K562 (cell line): ENCODE measurements around the gene OPHN1. TPM values are rescaled to one million over a fixed set of nuclear protein-coding genes. Genes with fewer than 3 reads are reported as not detected.

Experiments used
- ATAC-seq: fragments of 200-7000 bp; cut with Tn5 transposase; 3 replicates; pipeline ENCODE4 v1.9.1; 2020; ENCODE audit warnings: moderate library complexity
- BruUV-seq: library from RNA; stranded (reverse); fragments of 400-500 nt; replicated peaks from 2 replicates; lab custom pipeline; 2021; lab: Mats Ljungman, UMichigan
- CTCF ChIA-PET: fragments of 300-600 bp; formaldehyde crosslinking; extraction: SDS; loops from one replicate; lab custom pipeline; 2021; ENCODE audit warnings: low intra/inter-chr PET ratio; lab: Yijun Ruan, JAX
- POLR2A ChIA-PET: fragments of 300-600, 350-650 bp; sonication (Branson Sonifier 250); formaldehyde crosslinking; extraction: SDS; loops from one replicate; lab custom pipeline; 2021; ENCODE audit warnings: antibody characterized with exemption, inconsistent platforms; lab: Yijun Ruan, JAX
- DNase-seq, 4 experiments: peaks; one replicate each; pipeline versions ENCODE4 v3.0.0 to v3.0.0-alpha.2; 2011 to 2018; ENCODE audit warnings: low spot score in 3 of 4, mixed read lengths in 3 of 4; ENCODE audit errors: extremely low read depth in 1 of 4
- FAIRE-seq: peaks from 2 replicates; lab custom pipeline; 2011; peaks lifted over from hg19 to GRCh38; lab: Jason Lieb, UNC
- H2AFZ ChIP-seq: 2 replicates; pipeline ENCODE4 v1.6.0; 2011; ENCODE audit warnings: low read depth, low read length, control low read depth, inconsistent platforms
- H3K27ac ChIP-seq: fragments of 200-600 bp; 3 replicates; pipeline ENCODE4 v1.8.0; 2011; ENCODE audit warnings: low read depth, mild to moderate bottlenecking, control low read depth, inconsistent platforms, low read length, moderate library complexity, mixed read lengths; ENCODE audit errors: extremely low read depth
- H3K27me3 ChIP-seq, 2 experiments: fragments of 300-600 bp in 1 of 2; 2 replicates in 1 of 2; 3 replicates in 1 of 2; pipeline versions ENCODE4 v1.6.0 to v1.8.0; 2011; ENCODE audit warnings: inconsistent platforms in 2 of 2, low read length in 2 of 2, mild to moderate bottlenecking in 1 of 2, mixed read lengths in 1 of 2, moderate library complexity in 1 of 2; ENCODE audit not compliant: control insufficient read depth in 2 of 2, insufficient read depth in 2 of 2
- H3K36me3 ChIP-seq: fragments of 300-600 bp; 3 replicates; pipeline ENCODE4 v1.8.0; 2011; ENCODE audit warnings: mild to moderate bottlenecking, low read length, inconsistent platforms; ENCODE audit not compliant: control insufficient read depth, insufficient read depth
- H3K4me1 ChIP-seq, 2 experiments: fragments of 200-600 bp in 1 of 2; replicated peaks in 1 of 2; 2 replicates in 1 of 2; 3 replicates in 1 of 2; pipeline versions ENCODE4 v1.5.1 to v1.8.0; 2011; ENCODE audit warnings: inconsistent platforms in 2 of 2, low read length in 2 of 2, mild to moderate bottlenecking in 1 of 2, mixed read lengths in 1 of 2, moderate library complexity in 1 of 2; ENCODE audit not compliant: control insufficient read depth in 2 of 2, insufficient read depth in 2 of 2
- H3K4me2 ChIP-seq: 2 replicates; pipeline ENCODE4 v1.6.1; 2011; ENCODE audit warnings: low read length, control low read depth, inconsistent platforms, mixed read lengths; ENCODE audit not compliant: insufficient read depth
- H3K4me3 ChIP-seq: fragments of 200-600 bp; sonication (generic), shearing (Covaris generic); 2 replicates; pipeline ENCODE4 v1.5.1; 2016; ENCODE audit warnings: control low read depth, inconsistent platforms
- H3K79me2 ChIP-seq: fragments of 200-600 bp; 3 replicates; pipeline ENCODE4 v1.8.0; 2011; ENCODE audit warnings: low read length, inconsistent platforms; ENCODE audit not compliant: control insufficient read depth, insufficient read depth
- H3K9ac ChIP-seq, 2 experiments: 2 replicates each; pipeline versions ENCODE4 v1.6.0 to v1.6.1; 2011; ENCODE audit warnings: low read depth in 2 of 2, low read length in 2 of 2, control low read depth in 1 of 2, inconsistent platforms in 1 of 2, mild to moderate bottlenecking in 1 of 2, mixed read lengths in 1 of 2; ENCODE audit not compliant: insufficient read depth in 1 of 2
- H3K9me1 ChIP-seq: one replicate; pipeline ENCODE4 v1.6.0; 2011; ENCODE audit warnings: inconsistent platforms, mild to moderate bottlenecking, low read length, moderate library complexity; ENCODE audit not compliant: control insufficient read depth, insufficient read depth
- H3K9me3 ChIP-seq: replicated peaks from 2 replicates; pipeline ENCODE4 v1.5.1; 2011; ENCODE audit warnings: low read depth, low read length, inconsistent platforms; ENCODE audit not compliant: control insufficient read depth, insufficient read depth
- H4K20me1 ChIP-seq: replicated peaks from 2 replicates; pipeline ENCODE4 v1.6.1; 2011; ENCODE audit warnings: low read length, inconsistent platforms, mixed read lengths; ENCODE audit not compliant: control insufficient read depth, insufficient read depth
- ARID2 ChIP-seq: fragments of 450-650 bp; IDR thresholded peaks from 2 replicates; pipeline ENCODE4 v1.6.1; 2017; ENCODE audit warnings: antibody characterized with exemption, mild to moderate bottlenecking
- EWSR1 ChIP-seq: fragments of 450-650 bp; IDR thresholded peaks from 2 replicates; pipeline ENCODE4 v1.6.1; 2018; ENCODE audit warnings: borderline replicate concordance, mild to moderate bottlenecking, low read depth, moderate library complexity; ENCODE audit not compliant: partially characterized antibody
- GTF2B ChIP-seq: IDR thresholded peaks from 2 replicates; pipeline ENCODE4 v1.6.1; 2011; ENCODE audit not compliant: insufficient read length; ENCODE audit errors: extremely low read depth
- HDAC8 ChIP-seq: fragments of 450-650 bp; IDR thresholded peaks from 2 replicates; pipeline ENCODE4 v1.6.1; 2016; ENCODE audit warnings: mild to moderate bottlenecking, missing genetic modification characterization, moderate library complexity, missing compliant biosample characterization
- SMAD2 ChIP-seq: fragments of 150-350 bp; IDR thresholded peaks from 2 replicates; pipeline ENCODE4 v1.6.1; 2014; ENCODE audit warnings: low read depth, mild to moderate bottlenecking, low read length
- TRIM28 ChIP-seq: fragments of 450-650 bp; IDR thresholded peaks from 2 replicates; pipeline ENCODE4 v1.6.1; 2017
- ZNF224 ChIP-seq: sonication (generic); formaldehyde crosslinking; IDR thresholded peaks from 2 replicates; pipeline ENCODE4 v1.8.0; 2022; ENCODE audit warnings: mild to moderate bottlenecking, missing genetic modification reagents
- ZNF239 ChIP-seq: fragments of 250-450 bp; sonication (Bioruptor Pico); IDR thresholded peaks from 2 replicates; pipeline ENCODE4 v1.4.0; 2020; ENCODE audit warnings: mild to moderate bottlenecking
- WGBS: fragments of 100-300 bp; shearing (Covaris generic); methylation state at CpG from one replicate; pipeline ENCODE4 v1.1.6; 2016; ENCODE audit warnings: low coverage, mixed read lengths; ENCODE audit not compliant: insufficient coverage; ENCODE audit errors: missing lambda C conversion rate; 5-methylcytosine and 5-hydroxymethylcytosine counted together
- in situ Hi-C: fragments of 300-500 bp; cut with MboI; formaldehyde crosslinking; loops from 4 replicates; pipeline ENCODE4 v1.15.0; 2018; ENCODE audit warnings: inconsistent platforms, mixed read lengths
- intact Hi-C: fragments of 100-400 bp; cut with micrococcal nuclease; formaldehyde crosslinking; loops from 2 replicates; pipeline ENCODE4 v1.14.2; 2022
- polyA plus RNA-seq, 8 experiments: library from polyadenylated mRNA; depleted of rRNA in 4 of 8; stranded (reverse) in 5 of 8; unstranded in 3 of 8; fragments of >200 nt; fragmentation: Nextera tagmentation in 2 of 8; fragmentation: Illumina TruSeq in 1 of 8; extraction: Ambion mirVana in 2 of 8; extraction: Trizol in 1 of 8; gene quantifications; 2 replicates each; pipeline versions ENCODE4 v1.2.1 to v1.2.3, GENCODE V29; 2011 to 2014; ENCODE audit warnings: inconsistent platforms in 1 of 8, missing spikeins in 1 of 8
- total RNA-seq, 7 experiments: library from RNA; depleted of rRNA in 6 of 7; stranded (reverse); fragments of >200 nt in 6 of 7; fragmentation: Illumina TruSeq in 2 of 7; extraction: Trizol in 2 of 7; gene quantifications; 2 replicates each; pipeline versions ENCODE4 v1.2.1 to v1.2.3, GENCODE V29; 2011 to 2021; ENCODE audit warnings: low replicate concordance in 1 of 7
- TF ChIP-seq, protein P1 (sequence below): sonication (generic); formaldehyde crosslinking; IDR thresholded peaks from 2 replicates; pipeline ENCODE4 v1.8.1; 2023; ENCODE audit warnings: missing genetic modification reagents, mild to moderate bottlenecking, borderline replicate concordance

The OPHN1 gene
- total and polyA plus RNA-seq, 9 of the 15 experiments (the other 6 are each of a cell fraction or from before 2014, with no cell fraction given), result 0.28 to 1.8 (median 1.0) TPM

DNA sequence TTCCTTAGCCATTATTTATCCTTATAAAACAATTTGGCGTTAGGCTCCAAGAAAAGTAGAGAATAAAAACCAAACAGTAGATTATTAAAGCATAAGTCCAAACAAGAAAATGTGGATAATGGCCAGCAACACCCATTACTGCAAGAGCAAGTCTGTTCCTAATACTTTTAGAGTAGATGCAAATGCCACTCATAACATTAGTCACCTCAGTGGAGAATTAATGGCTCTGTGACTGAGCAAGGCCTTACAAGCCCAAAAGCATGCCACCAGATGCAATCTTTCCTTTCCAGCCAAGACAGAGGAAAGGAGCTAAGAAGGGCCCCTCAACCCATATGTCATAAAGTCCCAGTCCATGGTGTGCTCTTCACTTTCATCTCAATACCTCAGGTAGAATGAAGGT is 373.8 kb downstream of the OPHN1 start (continued):
- TF ChIP-seq, protein P1, sequence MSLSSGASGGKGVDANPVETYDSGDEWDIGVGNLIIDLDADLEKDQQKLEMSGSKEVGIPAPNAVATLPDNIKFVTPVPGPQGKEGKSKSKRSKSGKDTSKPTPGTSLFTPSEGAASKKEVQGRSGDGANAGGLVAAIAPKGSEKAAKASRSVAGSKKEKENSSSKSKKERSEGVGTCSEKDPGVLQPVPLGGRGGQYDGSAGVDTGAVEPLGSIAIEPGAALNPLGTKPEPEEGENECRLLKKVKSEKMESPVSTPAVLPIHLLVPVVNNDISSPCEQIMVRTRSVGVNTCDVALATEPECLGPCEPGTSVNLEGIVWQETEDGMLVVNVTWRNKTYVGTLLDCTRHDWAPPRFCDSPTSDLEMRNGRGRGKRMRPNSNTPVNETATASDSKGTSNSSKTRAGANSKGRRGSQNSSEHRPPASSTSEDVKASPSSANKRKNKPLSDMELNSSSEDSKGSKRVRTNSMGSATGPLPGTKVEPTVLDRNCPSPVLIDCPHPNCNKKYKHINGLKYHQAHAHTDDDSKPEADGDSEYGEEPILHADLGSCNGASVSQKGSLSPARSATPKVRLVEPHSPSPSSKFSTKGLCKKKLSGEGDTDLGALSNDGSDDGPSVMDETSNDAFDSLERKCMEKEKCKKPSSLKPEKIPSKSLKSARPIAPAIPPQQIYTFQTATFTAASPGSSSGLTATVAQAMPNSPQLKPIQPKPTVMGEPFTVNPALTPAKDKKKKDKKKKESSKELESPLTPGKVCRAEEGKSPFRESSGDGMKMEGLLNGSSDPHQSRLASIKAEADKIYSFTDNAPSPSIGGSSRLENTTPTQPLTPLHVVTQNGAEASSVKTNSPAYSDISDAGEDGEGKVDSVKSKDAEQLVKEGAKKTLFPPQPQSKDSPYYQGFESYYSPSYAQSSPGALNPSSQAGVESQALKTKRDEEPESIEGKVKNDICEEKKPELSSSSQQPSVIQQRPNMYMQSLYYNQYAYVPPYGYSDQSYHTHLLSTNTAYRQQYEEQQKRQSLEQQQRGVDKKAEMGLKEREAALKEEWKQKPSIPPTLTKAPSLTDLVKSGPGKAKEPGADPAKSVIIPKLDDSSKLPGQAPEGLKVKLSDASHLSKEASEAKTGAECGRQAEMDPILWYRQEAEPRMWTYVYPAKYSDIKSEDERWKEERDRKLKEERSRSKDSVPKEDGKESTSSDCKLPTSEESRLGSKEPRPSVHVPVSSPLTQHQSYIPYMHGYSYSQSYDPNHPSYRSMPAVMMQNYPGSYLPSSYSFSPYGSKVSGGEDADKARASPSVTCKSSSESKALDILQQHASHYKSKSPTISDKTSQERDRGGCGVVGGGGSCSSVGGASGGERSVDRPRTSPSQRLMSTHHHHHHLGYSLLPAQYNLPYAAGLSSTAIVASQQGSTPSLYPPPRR (CRISPR knock-in tag), result no peak

DNA sequence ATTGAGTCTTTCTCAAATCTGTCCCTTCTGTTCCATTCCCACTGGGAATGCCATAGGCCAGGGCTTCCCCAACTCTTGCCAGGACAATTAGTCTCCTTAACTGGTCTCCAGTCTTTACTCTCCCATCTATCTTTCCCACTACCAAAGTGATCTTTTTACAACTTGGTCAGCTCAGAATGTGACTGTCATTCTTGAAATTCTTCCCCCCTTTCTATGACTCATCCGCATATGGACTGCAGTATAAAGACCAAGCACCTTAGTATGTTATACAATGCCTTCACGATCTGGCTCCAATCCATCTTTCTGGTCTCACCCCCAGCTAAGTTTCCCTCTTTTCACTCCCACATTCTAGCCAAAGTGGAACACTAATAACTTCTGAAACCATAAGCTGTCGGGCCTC is 383.8 kb downstream of the OPHN1 start:
- Histone ChIP-seq H2AFZ (no peak overlapping the region), H3K36me3 (no peaks in the 10 kb centered on the region), H3K27me3 (no peaks in the 10 kb centered on the region), H3K4me1 (no peaks in the 10 kb centered on the region), H3K9ac (no peak overlapping the region), H3K9me1 (no peaks in the 10 kb centered on the region), H3K79me2 (no peaks in the 10 kb centered on the region), H3K4me3 (no peak overlapping the region), H4K20me1 (no peaks in the 10 kb centered on the region), H3K4me2 (no peak overlapping the region), H3K9me3 (no peaks in the 10 kb centered on the region), H3K27ac (no peak overlapping the region)
- ATAC-seq, result no peak
- ChIA-PET CTCF (no interaction called here), POLR2A (interaction anchor here (0.7 kb wide), 1 partner anchor 159 kb away, joined by 4 read pairs; no protein-coding TSS in a partner anchor)
- in situ Hi-C loops (no loop called here), intact Hi-C loops (no loop called here)
- BruUV-seq, result no TSS peak
- WGBS, result 11% methylated on average over 2 of the region's 3 CpGs
- TF ChIP-seq ZNF224 (CRISPR knock-in tag) (no peak), TRIM28 (no peak), EWSR1 (no peak), ARID2 (no peak), HDAC8 (tag) (no peak), SMAD2 (no peak), ZNF239 (CRISPR knock-in tag) (no peak), GTF2B (no peak)
- DNase-seq, result no peak
- FAIRE-seq, result no peak
